Neural progenitor cell (in vitro differentiated cells): Measurements from ENCODE around the gene WEE1.

ENCODE experiments used
- CTCF ChIP-seq: fragments of 200-600 bp; sonication (generic); IDR thresholded peaks from 2 replicates; pipeline ENCODE4 v1.5.1; 2017; ENCODE audit warnings: antibody characterized with exemption, mild to moderate bottlenecking
- EZH2 ChIP-seq: fragments of 200-600 bp; sonication (generic); IDR thresholded peaks from 2 replicates; pipeline ENCODE4 v1.6.1; 2017; ENCODE audit warnings: antibody characterized with exemption, mild to moderate bottlenecking, moderate library complexity

GRCh38 chr11:9565822-9566560 lies 7.5 kb upstream of the WEE1 start:
- TF ChIP-seq CTCF (no peak), EZH2 (no peak)
